MM.1S (cell line): ENCODE data around the gene CD200R1L.

ENCODE experiments used
- DNase-seq: peaks from one replicate; pipeline ENCODE4 v3.0.0-alpha.2; 2015
- H2AFZ ChIP-seq: fragments of 300-600 bp; sonication (generic); 2 replicates; pipeline ENCODE4 v1.6.0; 2016; ENCODE audit warnings: antibody characterized with exemption, low read length
- H3F3A ChIP-seq: fragments of 300-600 bp; sonication (generic); 2 replicates; pipeline ENCODE4 v1.6.1; 2016; ENCODE audit warnings: mild to moderate bottlenecking, antibody characterized with exemption, low read length, moderate library complexity, mixed read lengths; ENCODE audit not compliant: insufficient read depth
- H3K27ac ChIP-seq: fragments of 300-600 bp; sonication (generic); 2 replicates; pipeline ENCODE4 v1.5.1; 2016; ENCODE audit warnings: mild to moderate bottlenecking, low read length
- H3K27me3 ChIP-seq: fragments of 300-600 bp; sonication (generic); replicated peaks from 2 replicates; pipeline ENCODE4 v1.6.0; 2016; ENCODE audit warnings: low read length; ENCODE audit not compliant: insufficient read depth
- H3K36me3 ChIP-seq: fragments of 300-600 bp; sonication (generic); replicated peaks from 2 replicates; pipeline ENCODE4 v1.6.1; 2016; ENCODE audit warnings: mild to moderate bottlenecking, low read length, mixed read lengths; ENCODE audit not compliant: insufficient read depth
- H3K4me1 ChIP-seq: fragments of 300-600 bp; sonication (generic); 2 replicates; pipeline ENCODE4 v1.6.1; 2016; ENCODE audit warnings: low read length, mixed read lengths
- H3K4me2 ChIP-seq: fragments of 300-600 bp; sonication (generic); 2 replicates; pipeline ENCODE4 v1.6.0; 2016; ENCODE audit warnings: low read depth, low read length
- H3K4me3 ChIP-seq: fragments of 300-600 bp; sonication (generic); 2 replicates; pipeline ENCODE4 v1.5.1; 2016; ENCODE audit warnings: low read length, mixed read lengths
- H3K79me2 ChIP-seq: fragments of 300-600 bp; sonication (generic); 2 replicates; pipeline ENCODE4 v1.6.1; 2016; ENCODE audit warnings: mixed run types, low read length, mixed read lengths
- H3K9ac ChIP-seq: fragments of 300-600 bp; sonication (generic); 2 replicates; pipeline ENCODE4 v1.6.1; 2016; ENCODE audit warnings: low read length, mixed read lengths
- H3K9me2 ChIP-seq: fragments of 300-600 bp; sonication (generic); replicated peaks from 2 replicates; pipeline ENCODE4 v1.6.1; 2016; ENCODE audit warnings: mild to moderate bottlenecking, low read length, mixed read lengths; ENCODE audit not compliant: insufficient read depth
- H3K9me3 ChIP-seq: fragments of 300-600 bp; sonication (generic); replicated peaks from 2 replicates; pipeline ENCODE4 v1.6.1; 2016; ENCODE audit warnings: mild to moderate bottlenecking, low read length, mixed read lengths; ENCODE audit not compliant: insufficient read depth
- H4K20me1 ChIP-seq: fragments of 300-600 bp; sonication (generic); 2 replicates; pipeline ENCODE4 v1.6.1; 2016; ENCODE audit warnings: mild to moderate bottlenecking, low read length, moderate library complexity, mixed read lengths; ENCODE audit not compliant: insufficient read depth
- CTCF ChIP-seq: fragments of 300-600 bp; sonication (generic); IDR thresholded peaks from 2 replicates; pipeline ENCODE4 v1.5.1; 2016; ENCODE audit warnings: antibody characterized with exemption, low read length, mixed read lengths
- EZH2 ChIP-seq: fragments of 300-600 bp; sonication (generic); optimal IDR thresholded peaks from 2 replicates; pipeline ENCODE3; 2017; ENCODE audit warnings: low read depth, mild to moderate bottlenecking, antibody characterized with exemption, low read length, mixed read lengths
- EZH2phosphoT487 ChIP-seq: fragments of 300-600 bp; sonication (generic); IDR thresholded peaks from 2 replicates; pipeline ENCODE4 v1.6.1; 2018; ENCODE audit warnings: antibody characterized with exemption, low read length

CD200R1L gene

GRCh38 chr3:112875561-112875960 is 28.9 kb upstream of the CD200R1L start:
- no peak overlapping the region for H3K4me3 ChIP-seq
- no peaks in the 10 kb centered on the region for H3K9me3 ChIP-seq
- H2AFZ ChIP-seq: no peak overlapping the region
- no peaks in the 10 kb centered on the region for H3K27me3 ChIP-seq
- no peak overlapping the region for H3K9ac ChIP-seq
- no peaks in the 10 kb centered on the region for H3F3A ChIP-seq
- DNase-seq: no peak
- H3K79me2 ChIP-seq: no peaks in the 10 kb centered on the region
- peaks cover 19% of the 10 kb centered on the region for H3K4me1 ChIP-seq
- no peaks in the 10 kb centered on the region for H4K20me1 ChIP-seq
- no peaks in the 10 kb centered on the region for H3K9me2 ChIP-seq
- TF ChIP-seq EZH2phosphoT487: no peak
- no peak for TF ChIP-seq CTCF
- TF ChIP-seq EZH2: no peak
- H3K36me3 ChIP-seq: no peaks in the 10 kb centered on the region
- H3K27ac ChIP-seq: no peak overlapping the region
- H3K4me2 ChIP-seq: no peak overlapping the region

- Histone ChIP-seq H3K79me2 (no peaks in the 10 kb centered on the region), H3K9ac (no peak overlapping the region), H3K9me2 (no peaks in the 10 kb centered on the region), H3K36me3 (no peaks in the 10 kb centered on the region), H3K4me3 (no peak overlapping the region), H3K4me1 (peaks cover 16% of the 10 kb centered on the region), H2AFZ (no peak overlapping the region), H3K27ac (no peak overlapping the region), H3K27me3 (no peaks in the 10 kb centered on the region), H3F3A (no peaks in the 10 kb centered on the region), H3K9me3 (no peaks in the 10 kb centered on the region), H3K4me2 (no peak overlapping the region), H4K20me1 (no peaks in the 10 kb centered on the region)
- TF ChIP-seq EZH2 (no peak), CTCF (no peak), EZH2phosphoT487 (no peak)
- no peak for DNase-seq
Observed at GRCh38 chr3:112874725-112875124, 28.1 kb upstream of the CD200R1L start.

GRCh38 chr3:112873632-112874031 is 27.0 kb upstream of the CD200R1L start:
- Histone ChIP-seq H3K27me3 (no peaks in the 10 kb centered on the region), H3K27ac (no peak overlapping the region), H3K4me2 (peak overlapping the region; percentile 14), H3K36me3 (no peaks in the 10 kb centered on the region), H3K4me1 (peaks cover 16% of the 10 kb centered on the region), H4K20me1 (no peaks in the 10 kb centered on the region), H3K9ac (no peak overlapping the region), H3K4me3 (no peak overlapping the region), H3F3A (no peaks in the 10 kb centered on the region), H3K9me3 (no peaks in the 10 kb centered on the region), H3K79me2 (no peaks in the 10 kb centered on the region), H3K9me2 (no peaks in the 10 kb centered on the region), H2AFZ (no peak overlapping the region)
- peak; percentile 16 for DNase-seq
- no peak for TF ChIP-seq EZH2phosphoT487
- TF ChIP-seq CTCF: no peak
- no peak for TF ChIP-seq EZH2
